ENCODE data around the gene TAF6. TPM values are rescaled to one million over a fixed set of nuclear protein-coding genes. Genes with fewer than 3 reads are reported as not detected.

The TAF6 gene
- polyA plus RNA-seq, 10 donors = 30.8 to 40.0 (median 34.1) TPM

GRCh38 chr7:100124301-100125230, 5.4 kb upstream of the TAF6 start:
- DNase-seq = no peak

GRCh38 chr7:100122568-100122967, 3.4 kb upstream of the TAF6 start:
- DNase-seq = no peak

GRCh38 chr7:100122067-100122466, 2.9 kb upstream of the TAF6 start:
- DNase-seq = no peak

- no peak for DNase-seq
These were observed 1.5 kb upstream of the TAF6 start for GRCh38 chr7:100120733-100121036.

GRCh38 chr7:100119970-100120732, 993 bp upstream of the TAF6 start:
- peak in 2 of 3 donors; percentile 65 to 80 for DNase-seq

- DNase-seq = no peak
These were observed 628 bp downstream of the TAF6 start for GRCh38 chr7:100118388-100119071.

GRCh38 chr7:100115026-100115425, 4.1 kb downstream of the TAF6 start:
- DNase-seq = no peak

- no peak for DNase-seq
These were observed 7.2 kb downstream of the TAF6 start for GRCh38 chr7:100111914-100112313.

- no peak for DNase-seq
These were observed 8.0 kb downstream of the TAF6 start for GRCh38 chr7:100111156-100111555.

- DNase-seq = no peak
These were observed 9.5 kb downstream of the TAF6 start for GRCh38 chr7:100109521-100110163.

- DNase-seq = no peak
These were observed 11.3 kb downstream of the TAF6 start for GRCh38 chr7:100107890-100108289.

GRCh38 chr7:100107125-100107737, 11.9 kb downstream of the TAF6 start:
- DNase-seq = no peak

GRCh38 chr7:100106633-100107032, 12.5 kb downstream of the TAF6 start:
- no peak for DNase-seq

- no peak for DNase-seq
These were observed 13.6 kb downstream of the TAF6 start for GRCh38 chr7:100105534-100105933.

- DNase-seq = no peak
These were observed 16.0 kb downstream of the TAF6 start for GRCh38 chr7:100102950-100103840.

GRCh38 chr7:100101016-100101862, 17.9 kb downstream of the TAF6 start, which contains the start of the genes AP4M1 and MCM7:
Gene AP4M1 (plus strand): TSS chr7:100101643. CDS start chr7:100101715, 72 bp downstream.
Gene MCM7 (minus strand): TSS chr7:100101397. CDS start chr7:100101294, 103 bp downstream.
- DNase-seq = peak; percentile 98 to 100 (median 99)

GRCh38 chr7:100100420-100101015, 18.6 kb downstream of the TAF6 start:
- peak; percentile 97 to 99 (median 97) for DNase-seq

GRCh38 chr7:100099452-100099851, 19.7 kb downstream of the TAF6 start:
- DNase-seq = no peak

- no peak for DNase-seq
These were observed 20.2 kb downstream of the TAF6 start for GRCh38 chr7:100098913-100099312.
